ENCODE results near the gene SMAP2. TPM values are rescaled to one million over a fixed set of nuclear protein-coding genes. Genes with fewer than 3 reads are reported as not detected.

SMAP2 gene
- polyA plus RNA-seq, 2 of the 4 experiments (the other 2 are of a cell fraction): 6.4 to 7.7 TPM

GRCh38 chr1:40362199-40362598, 11.3 kb upstream of the SMAP2 start:
- FAIRE-seq: no peak
- no peak for DNase-seq (ENCODE audit: low read depth in 1 of 2, low spot score in 1 of 2)
- Histone ChIP-seq H3K4me3 (no peak overlapping the region), H3K4me1 (no peaks in the 10 kb centered on the region), H3K27ac (no peak overlapping the region), H3K9me3 (peaks cover 18% of the 10 kb centered on the region; the same call in 2 of the 3 replicates), H3K4me2 (no peak overlapping the region)
- no peak for ATAC-seq
- no peak for TF ChIP-seq TFCP2L1 (CRISPR knock-in tag; IDR thresholded peaks at IDR 0.05)
- TF ChIP-seq RARB (CRISPR knock-in tag; IDR thresholded peaks at IDR 0.05): no peak
- no peak for TF ChIP-seq E2F6 (IDR thresholded peaks at IDR 0.05; ENCODE audit: borderline replicate concordance, low read depth)
- TF ChIP-seq EP300 (IDR thresholded peaks at IDR 0.05): no peak
- TF ChIP-seq ZC3H11A (IDR thresholded peaks at IDR 0.05): no peak
- no peak for TF ChIP-seq KDM5A (IDR thresholded peaks at IDR 0.05)
- TF ChIP-seq PBX3 (IDR thresholded peaks at IDR 0.05): no peak
- TF ChIP-seq CBX2 (IDR thresholded peaks at IDR 0.05; ENCODE audit: borderline replicate concordance, low read depth): no peak
- TF ChIP-seq BCL3 (IDR thresholded peaks at IDR 0.05): no peak
- POLR2A ChIA-PET: no interaction called here
- CTCF ChIA-PET: interaction anchor here (1.6 kb wide), 1 partner anchor 24 kb away, joined by 4 read pairs; no protein-coding TSS in a partner anchor
- 52% methylated on average over 2 of the region's 2 CpGs for WGBS (ENCODE audit: missing lambda C conversion rate)

- POLR2A ChIA-PET: no interaction called here
- Histone ChIP-seq H3K4me1 (no peaks in the 10 kb centered on the region), H3K27ac (no peak overlapping the region), H3K4me3 (no peak overlapping the region), H3K9me3 (peaks cover 13% of the 10 kb centered on the region; the same call in 2 of the 3 replicates), H3K4me2 (no peak overlapping the region)
- CTCF ChIA-PET: interaction anchor here (1.4 to 1.6 kb wide), 2 partner anchors 24 to 42 kb away, joined by 3 to 4 read pairs; no protein-coding TSS in a partner anchor
- FAIRE-seq: no peak
- no peak for DNase-seq (ENCODE audit: low read depth in 1 of 2, low spot score in 1 of 2)
- WGBS (ENCODE audit: missing lambda C conversion rate): 17% methylated on average over 2 of the region's 2 CpGs
- ATAC-seq: no peak
- TF ChIP-seq REST (IDR thresholded peaks at IDR 0.05) (peak; percentile 41; the same call in 1 of the 2 replicates), JUNB (IDR thresholded peaks at IDR 0.05) (no peak)
Measured at GRCh38 chr1:40362699-40363098, 10.8 kb upstream of the SMAP2 start.

GRCh38 chr1:40363721-40364120, 9.8 kb upstream of the SMAP2 start:
- Histone ChIP-seq H3K4me2 (no peak overlapping the region), H3K4me3 (no peak overlapping the region), H3K9me3 (peaks cover 3% of the 10 kb centered on the region; the same call in 1 of the 3 replicates), H3K27ac (no peak overlapping the region), H3K4me1 (no peaks in the 10 kb centered on the region)
- ATAC-seq: no peak
- CTCF ChIA-PET: interaction anchor here (0.9 to 1.4 kb wide), 2 partner anchors 41 to 210 kb away, joined by 3 read pairs; no protein-coding TSS in a partner anchor
- DNase-seq (ENCODE audit: low read depth in 1 of 2, low spot score in 1 of 2): no peak
- POLR2A ChIA-PET: no interaction called here
- 34% methylated on average over 2 of the region's 2 CpGs for WGBS (ENCODE audit: missing lambda C conversion rate)
- no peak for FAIRE-seq
- TF ChIP-seq HOXA7 (CRISPR knock-in tag; IDR thresholded peaks at IDR 0.05) (no peak), PHF8 (IDR thresholded peaks at IDR 0.05; ENCODE audit: borderline replicate concordance, low read depth) (no peak), HDAC2 (IDR thresholded peaks at IDR 0.05) (no peak), ELK1 (IDR thresholded peaks at IDR 0.05; ENCODE audit: low read depth, low read length) (no peak), BHLHE40 (IDR thresholded peaks at IDR 0.05; ENCODE audit: low read depth, low read length) (no peak)

Data from A549 (cell line).